Measurements from ENCODE around the gene DENND1A.

DENND1A gene

DNA sequence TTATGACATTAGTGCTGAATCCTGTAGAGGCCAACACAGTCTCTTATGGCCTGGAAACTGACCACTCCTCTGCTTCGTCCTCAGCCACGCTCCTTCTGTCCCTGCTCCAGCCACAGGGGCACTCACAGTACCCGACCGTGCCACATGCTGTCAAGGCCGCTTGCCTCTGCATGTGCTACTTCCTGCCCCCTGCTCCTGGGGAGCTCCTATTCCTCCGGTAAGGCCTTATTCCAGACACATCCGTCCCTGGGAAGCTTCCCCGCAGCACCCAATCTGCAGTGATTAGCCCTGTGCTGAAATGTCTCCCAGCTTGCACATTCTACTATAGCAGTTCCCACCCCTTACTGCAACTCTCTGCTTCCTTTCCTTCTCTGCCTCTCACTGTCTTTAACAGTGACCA lies 386.4 kb downstream of the DENND1A start:
- Histone ChIP-seq H3F3A (ENCODE audit: insufficient read depth) (no peaks in the 10 kb centered on the region), H3K9me2 (replicated peaks; ENCODE audit: insufficient read depth, low read length) (no peaks in the 10 kb centered on the region), H3K27ac (ENCODE audit: low read depth, low read length) (no peak overlapping the region), H3K79me2 (ENCODE audit: insufficient read depth, low read length) (no peaks in the 10 kb centered on the region), H3K27me3 (ENCODE audit: low read length) (no peaks in the 10 kb centered on the region), H3K36me3 (ENCODE audit: low read length) (no peaks in the 10 kb centered on the region), H4K20me1 (ENCODE audit: low read depth, low read length) (no peaks in the 10 kb centered on the region), H3K9ac (ENCODE audit: low read length) (no peak overlapping the region), H3K4me2 (ENCODE audit: low read depth, low read length, poor library complexity, severe bottlenecking) (no peak overlapping the region), H3K9me3 (ENCODE audit: insufficient read depth, low read length) (no peaks in the 10 kb centered on the region), H2AFZ (ENCODE audit: low read depth, low read length, severe bottlenecking) (no peak overlapping the region), H3K4me3 (ENCODE audit: insufficient read depth, low read length, poor library complexity, severe bottlenecking) (no peak overlapping the region)
- TF ChIP-seq EZH2phosphoT487 (conservative IDR thresholded peaks at IDR 0.05; ENCODE audit: low read length): no peak
- TF ChIP-seq, protein P1, sequence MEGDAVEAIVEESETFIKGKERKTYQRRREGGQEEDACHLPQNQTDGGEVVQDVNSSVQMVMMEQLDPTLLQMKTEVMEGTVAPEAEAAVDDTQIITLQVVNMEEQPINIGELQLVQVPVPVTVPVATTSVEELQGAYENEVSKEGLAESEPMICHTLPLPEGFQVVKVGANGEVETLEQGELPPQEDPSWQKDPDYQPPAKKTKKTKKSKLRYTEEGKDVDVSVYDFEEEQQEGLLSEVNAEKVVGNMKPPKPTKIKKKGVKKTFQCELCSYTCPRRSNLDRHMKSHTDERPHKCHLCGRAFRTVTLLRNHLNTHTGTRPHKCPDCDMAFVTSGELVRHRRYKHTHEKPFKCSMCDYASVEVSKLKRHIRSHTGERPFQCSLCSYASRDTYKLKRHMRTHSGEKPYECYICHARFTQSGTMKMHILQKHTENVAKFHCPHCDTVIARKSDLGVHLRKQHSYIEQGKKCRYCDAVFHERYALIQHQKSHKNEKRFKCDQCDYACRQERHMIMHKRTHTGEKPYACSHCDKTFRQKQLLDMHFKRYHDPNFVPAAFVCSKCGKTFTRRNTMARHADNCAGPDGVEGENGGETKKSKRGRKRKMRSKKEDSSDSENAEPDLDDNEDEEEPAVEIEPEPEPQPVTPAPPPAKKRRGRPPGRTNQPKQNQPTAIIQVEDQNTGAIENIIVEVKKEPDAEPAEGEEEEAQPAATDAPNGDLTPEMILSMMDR (IDR thresholded peaks at IDR 0.05; ENCODE audit: insufficient read depth, low read length, poor library complexity, severe bottlenecking): no peak

DNA sequence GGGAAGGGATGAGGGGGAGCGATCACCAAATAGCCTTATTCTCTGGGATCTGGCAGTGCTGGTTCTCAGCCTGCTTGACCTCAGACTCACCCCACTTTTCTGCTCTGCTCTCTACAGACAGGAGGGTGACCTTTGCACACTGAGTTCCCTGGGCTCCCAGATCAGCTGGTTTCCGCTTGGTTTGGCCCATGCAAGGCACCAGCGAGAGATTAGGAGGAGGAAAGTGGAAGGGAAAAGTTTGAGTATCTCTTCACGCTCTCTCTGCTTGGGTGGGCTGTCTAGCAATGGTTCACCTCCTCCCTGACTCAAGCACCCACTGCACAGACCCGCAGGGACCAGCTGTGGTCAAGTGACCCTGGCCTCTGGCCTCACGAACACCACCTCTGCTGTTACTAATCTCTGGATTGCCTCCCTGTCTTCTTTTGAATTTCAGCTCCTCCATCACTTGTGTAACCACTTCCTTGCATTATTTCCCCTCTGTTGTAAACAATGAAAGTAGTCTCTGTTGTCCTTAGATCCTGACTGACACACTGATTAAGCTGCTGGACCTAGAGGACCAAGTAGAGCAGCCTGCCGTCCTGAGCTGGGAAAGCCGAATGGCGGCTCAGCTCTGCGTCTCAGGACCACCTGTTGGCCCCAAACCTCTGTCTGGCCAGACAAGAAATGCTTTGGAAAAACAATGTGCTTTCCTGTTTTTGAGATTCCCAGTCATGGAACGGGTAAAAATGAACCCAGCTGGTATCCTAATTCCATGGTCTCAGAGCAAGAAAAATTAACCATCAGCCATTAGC lies 387.3 kb downstream of the DENND1A start:
- H3K9me3 ChIP-seq (ENCODE audit: insufficient read depth, low read length): no peaks in the 10 kb centered on the region

DNA sequence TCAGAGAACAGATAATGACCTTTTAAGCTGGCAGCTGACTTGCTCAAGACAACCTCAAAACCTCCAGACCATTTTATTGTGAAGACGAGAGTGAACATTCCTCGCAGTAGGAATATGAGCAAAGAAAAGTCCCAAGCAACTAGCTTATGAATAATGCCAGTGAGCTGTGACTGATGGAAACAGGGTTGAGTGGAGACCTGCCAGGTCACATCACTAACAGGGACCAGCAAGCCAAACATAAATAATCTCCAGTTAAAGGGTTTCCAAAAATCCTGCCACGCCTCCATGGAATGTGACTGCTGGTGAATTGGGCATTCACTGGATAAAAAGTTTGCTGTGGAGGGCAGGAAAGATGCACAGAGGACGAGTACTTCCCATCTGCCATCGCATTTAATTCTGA lies 388.5 kb downstream of the DENND1A start:
- no peak overlapping the region for H3K4me2 ChIP-seq (ENCODE audit: low read depth, low read length, poor library complexity, severe bottlenecking)
- no peaks in the 10 kb centered on the region for H3K27me3 ChIP-seq (ENCODE audit: low read length)
- no peaks in the 10 kb centered on the region for H3K9me2 ChIP-seq (replicated peaks; ENCODE audit: insufficient read depth, low read length)
- no peaks in the 10 kb centered on the region for H3F3A ChIP-seq (ENCODE audit: insufficient read depth)
- H3K9me3 ChIP-seq (ENCODE audit: insufficient read depth, low read length): no peaks in the 10 kb centered on the region
- no peak overlapping the region for H3K27ac ChIP-seq (ENCODE audit: low read depth, low read length)
- no peaks in the 10 kb centered on the region for H3K79me2 ChIP-seq (ENCODE audit: insufficient read depth, low read length)
- H4K20me1 ChIP-seq (ENCODE audit: low read depth, low read length): no peaks in the 10 kb centered on the region
- TF ChIP-seq, protein P1 (IDR thresholded peaks at IDR 0.05; ENCODE audit: insufficient read depth, low read length, poor library complexity, severe bottlenecking): no peak
- TF ChIP-seq EZH2phosphoT487 (conservative IDR thresholded peaks at IDR 0.05; ENCODE audit: low read length): no peak
- H3K9ac ChIP-seq (ENCODE audit: low read length): no peak overlapping the region
- no peak overlapping the region for H3K4me3 ChIP-seq (ENCODE audit: insufficient read depth, low read length, poor library complexity, severe bottlenecking)
- no peaks in the 10 kb centered on the region for H3K36me3 ChIP-seq (ENCODE audit: low read length)
- no peak overlapping the region for H2AFZ ChIP-seq (ENCODE audit: low read depth, low read length, severe bottlenecking)

More for the DNA sequence above, 387.3 kb downstream of the DENND1A start:
- H3K9ac ChIP-seq (ENCODE audit: low read length): no peak overlapping the region
- no peaks in the 10 kb centered on the region for H4K20me1 ChIP-seq (ENCODE audit: low read depth, low read length)
- no peak overlapping the region for H3K27ac ChIP-seq (ENCODE audit: low read depth, low read length)
- H3K27me3 ChIP-seq (ENCODE audit: low read length): no peaks in the 10 kb centered on the region
- H2AFZ ChIP-seq (ENCODE audit: low read depth, low read length, severe bottlenecking): no peak overlapping the region
- H3K36me3 ChIP-seq (ENCODE audit: low read length): no peaks in the 10 kb centered on the region
- H3K79me2 ChIP-seq (ENCODE audit: insufficient read depth, low read length): no peaks in the 10 kb centered on the region
- H3K4me3 ChIP-seq (ENCODE audit: insufficient read depth, low read length, poor library complexity, severe bottlenecking): no peak overlapping the region
- TF ChIP-seq, protein P1 (IDR thresholded peaks at IDR 0.05; ENCODE audit: insufficient read depth, low read length, poor library complexity, severe bottlenecking): no peak
- no peak for TF ChIP-seq EZH2phosphoT487 (conservative IDR thresholded peaks at IDR 0.05; ENCODE audit: low read length)
- H3K4me2 ChIP-seq (ENCODE audit: low read depth, low read length, poor library complexity, severe bottlenecking): no peak overlapping the region
- H3F3A ChIP-seq (ENCODE audit: insufficient read depth): no peaks in the 10 kb centered on the region
- H3K9me2 ChIP-seq (replicated peaks; ENCODE audit: insufficient read depth, low read length): no peaks in the 10 kb centered on the region

Data from SU-DHL-6 (cell line).